Caco-2 (cell line): ENCODE data around the gene RPL37A. TPM values are rescaled to one million over a fixed set of nuclear protein-coding genes. Genes with fewer than 3 reads are reported as not detected.

Experiments used
- BruUV-seq: library from RNA; stranded (reverse); fragments of 400-500 nt; replicated peaks from 2 replicates; lab custom pipeline; 2021; lab: Mats Ljungman, UMichigan
- CTCF ChIA-PET: fragments of 300-600 bp; sonication (Branson Sonifier 250); formaldehyde crosslinking; loops from one replicate; lab custom pipeline; 2022; ENCODE audit warnings: antibody characterized with exemption; lab: Charles Lee
- POLR2A ChIA-PET: fragments of 300-600 bp; sonication (Branson Sonifier 250); formaldehyde crosslinking; loops from one replicate; lab custom pipeline; 2022; ENCODE audit warnings: antibody characterized with exemption; lab: Charles Lee
- DNase-seq, 2 experiments: peaks; one replicate each; pipeline versions ENCODE4 v3.0.0 to v3.0.0-alpha.2; 2020 to 2022
- H3K27me3 ChIP-seq: replicated peaks from 2 replicates; pipeline ENCODE4 v1.6.0; 2011; ENCODE audit warnings: low read length; ENCODE audit not compliant: control insufficient read depth, insufficient read depth
- H3K36me3 ChIP-seq: 2 replicates; pipeline ENCODE4 v1.5.1; 2011; ENCODE audit warnings: low read length; ENCODE audit not compliant: control insufficient read depth, insufficient read depth
- H3K4me1 ChIP-seq: fragments of 250-450 bp; sonication (Bioruptor Pico); 2 replicates; pipeline ENCODE4 v1.5.1; 2020; ENCODE audit warnings: mild to moderate bottlenecking
- H3K4me3 ChIP-seq: 2 replicates; pipeline ENCODE4 v1.5.1; 2011; ENCODE audit warnings: low read depth, mild to moderate bottlenecking, control low read depth, low read length
- H3K9me3 ChIP-seq: fragments of 250-450 bp; sonication (Bioruptor Pico); 2 replicates; pipeline ENCODE4 v1.5.1; 2020; ENCODE audit warnings: mild to moderate bottlenecking, moderate library complexity
- H3K27ac Mint-ChIP-seq: one replicate; pipeline ENCODE4 v1.8.0; 2022; ENCODE audit warnings: mixed read lengths; ENCODE audit not compliant: unreplicated experiment
- H3K27me3 Mint-ChIP-seq: one replicate; pipeline ENCODE4 v1.8.0; 2022; ENCODE audit warnings: mixed read lengths; ENCODE audit not compliant: insufficient read depth, unreplicated experiment
- H3K36me3 Mint-ChIP-seq: one replicate; pipeline ENCODE4 v1.8.0; 2022; ENCODE audit warnings: mild to moderate bottlenecking, mixed read lengths; ENCODE audit not compliant: insufficient read depth, unreplicated experiment
- H3K4me1 Mint-ChIP-seq: one replicate; pipeline ENCODE4 v1.8.0; 2022; ENCODE audit warnings: low read depth, mixed read lengths; ENCODE audit not compliant: unreplicated experiment
- H3K4me3 Mint-ChIP-seq: one replicate; pipeline ENCODE4 v1.8.0; 2022; ENCODE audit warnings: mild to moderate bottlenecking, moderate library complexity, mixed read lengths; ENCODE audit not compliant: unreplicated experiment
- H3K9me3 Mint-ChIP-seq: one replicate; pipeline ENCODE4 v1.8.0; 2022; ENCODE audit warnings: mixed read lengths; ENCODE audit not compliant: unreplicated experiment
- CTCF ChIP-seq, 2 experiments: fragments of 200-600 bp in 1 of 2; IDR thresholded peaks; 1 replicate in 1 of 2; 2 replicates in 1 of 2; pipeline versions ENCODE4 v1.5.1 to v1.8.0; 2011 to 2022; ENCODE audit warnings: antibody characterized with exemption in 1 of 2, control low read depth in 1 of 2, inconsistent platforms in 1 of 2, low read depth in 1 of 2, low read length in 1 of 2, mild to moderate bottlenecking in 1 of 2, moderate library complexity in 1 of 2; ENCODE audit not compliant: insufficient read depth in 1 of 2, severe bottlenecking in 1 of 2, unreplicated experiment in 1 of 2
- intact Hi-C: fragments of 100-400 bp; cut with micrococcal nuclease; formaldehyde crosslinking; loops from one replicate; pipeline ENCODE4 v1.10.0; 2022; ENCODE audit not compliant: unreplicated experiment
- total RNA-seq: library from RNA; stranded (reverse); gene quantifications from 2 replicates; pipeline ENCODE4 v1.2.3, GENCODE V29; 2022

Gene RPL37A
- total RNA-seq, 1 experiment from 2014 or later: 2,873 TPM

GRCh38 chr2:216486708-216487107 lies 11.9 kb upstream of the RPL37A start:
- no peak for TF ChIP-seq CTCF (IDR thresholded peaks at IDR 0.05; ENCODE audit: insufficient read depth in 1 of 2, low read depth in 1 of 2, low read length in 1 of 2, severe bottlenecking in 1 of 2, unreplicated experiment in 1 of 2)
- BruUV-seq: no TSS peak
- no peak for DNase-seq
- intact Hi-C loops: no loop called here
- Histone ChIP-seq H3K27me3 (no peaks in the 10 kb centered on the region), H3K4me3 (no peak overlapping the region), H3K4me1 (no peaks in the 10 kb centered on the region), H3K9me3 (no peaks in the 10 kb centered on the region), H3K36me3 (no peaks in the 10 kb centered on the region)
- no peak overlapping the region for H3K27ac Mint-ChIP-seq
- ChIA-PET CTCF (no interaction called here), POLR2A (interaction anchor here (1.5 kb wide), 1 partner anchor 12 kb away, joined by 4 read pairs; the partner anchor contains the start of gene RPL37A)
- H3K9me3 Mint-ChIP-seq: no peaks in the 10 kb centered on the region
- no peaks in the 10 kb centered on the region for H3K36me3 Mint-ChIP-seq
- H3K4me1 Mint-ChIP-seq: no peaks in the 10 kb centered on the region
- no peak overlapping the region for H3K4me3 Mint-ChIP-seq
- H3K27me3 Mint-ChIP-seq: no peaks in the 10 kb centered on the region

GRCh38 chr2:216490061-216490460 lies 8.6 kb upstream of the RPL37A start:
- Mint-ChIP-seq H3K4me1 (no peaks in the 10 kb centered on the region), H3K9me3 (no peaks in the 10 kb centered on the region), H3K27me3 (no peaks in the 10 kb centered on the region), H3K27ac (no peak overlapping the region), H3K4me3 (no peak overlapping the region), H3K36me3 (no peaks in the 10 kb centered on the region)
- Histone ChIP-seq H3K9me3 (no peaks in the 10 kb centered on the region), H3K36me3 (no peaks in the 10 kb centered on the region), H3K4me3 (no peak overlapping the region), H3K27me3 (no peaks in the 10 kb centered on the region), H3K4me1 (no peaks in the 10 kb centered on the region; the same call in 1 of the 2 replicates)
- TF ChIP-seq CTCF (IDR thresholded peaks at IDR 0.05; ENCODE audit: insufficient read depth in 1 of 2, low read depth in 1 of 2, low read length in 1 of 2, severe bottlenecking in 1 of 2, unreplicated experiment in 1 of 2): no peak
- ChIA-PET POLR2A (no interaction called here), CTCF (no interaction called here)
- intact Hi-C loops: loop anchor here (10.0 kb wide), 1 partner anchor 375 kb away; no protein-coding TSS in a partner anchor
- no TSS peak for BruUV-seq
- DNase-seq: no peak

GRCh38 chr2:216491793-216492596 lies 6.6 kb upstream of the RPL37A start:
- H3K9me3 ChIP-seq: no peaks in the 10 kb centered on the region
- H3K36me3 ChIP-seq: no peaks in the 10 kb centered on the region
- TF ChIP-seq CTCF (IDR thresholded peaks at IDR 0.05; ENCODE audit: insufficient read depth in 1 of 2, low read depth in 1 of 2, low read length in 1 of 2, severe bottlenecking in 1 of 2, unreplicated experiment in 1 of 2): no peak
- no peaks in the 10 kb centered on the region for H3K4me1 Mint-ChIP-seq
- ChIA-PET CTCF (no interaction called here), POLR2A (no interaction called here)
- H3K36me3 Mint-ChIP-seq: no peaks in the 10 kb centered on the region
- H3K4me1 ChIP-seq: no peaks in the 10 kb centered on the region; the same call in 1 of the 2 replicates
- H3K27me3 ChIP-seq: no peaks in the 10 kb centered on the region
- intact Hi-C loops: loop anchor here (10.0 kb wide), 1 partner anchor 377 kb away; no protein-coding TSS in a partner anchor
- no peaks in the 10 kb centered on the region for H3K27me3 Mint-ChIP-seq
- DNase-seq: no peak
- no peak overlapping the region for H3K4me3 ChIP-seq
- H3K4me3 Mint-ChIP-seq: no peak overlapping the region
- no TSS peak for BruUV-seq
- H3K9me3 Mint-ChIP-seq: no peaks in the 10 kb centered on the region
- H3K27ac Mint-ChIP-seq: no peak overlapping the region
